C4-2B (cell line): Measurements from ENCODE around the gene FOXF2.

Experiments used
- H3K27ac ChIP-seq: fragments of 450-650 bp; 2 replicates; pipeline ENCODE4 v1.5.1; 2017
- ZFX ChIP-seq: fragments of 450-650 bp; IDR thresholded peaks from 2 replicates; pipeline ENCODE4 v1.6.1; 2017
- TF ChIP-seq, protein P1 (sequence below): fragments of 450-650 bp; conservative IDR thresholded peaks from 2 replicates; pipeline ENCODE4 v1.5.1; 2017; ENCODE audit warnings: mild to moderate bottlenecking

The FOXF2 gene

DNA sequence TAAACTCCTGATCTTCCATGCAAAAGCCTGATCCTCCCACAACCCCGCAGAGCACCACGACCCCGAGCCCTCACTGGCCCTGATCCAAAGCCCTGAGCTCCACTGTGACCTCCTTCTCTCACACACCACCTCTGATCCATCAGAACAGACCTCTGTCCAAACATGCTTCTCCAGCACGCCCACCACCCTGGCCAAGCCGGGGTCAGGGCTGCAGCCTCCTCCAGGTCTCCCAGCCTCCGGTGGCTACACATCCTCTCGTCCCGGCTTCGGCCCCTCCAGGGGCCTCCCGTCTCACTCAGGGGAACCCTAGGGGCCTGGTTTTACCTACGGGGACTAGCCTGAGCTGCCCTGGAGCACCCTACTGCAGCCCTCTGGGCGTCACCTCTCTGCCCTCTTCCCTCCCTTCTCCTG is 49.1 kb downstream of the FOXF2 start:
- TF ChIP-seq ZFX, result no peak
- TF ChIP-seq, protein P1, sequence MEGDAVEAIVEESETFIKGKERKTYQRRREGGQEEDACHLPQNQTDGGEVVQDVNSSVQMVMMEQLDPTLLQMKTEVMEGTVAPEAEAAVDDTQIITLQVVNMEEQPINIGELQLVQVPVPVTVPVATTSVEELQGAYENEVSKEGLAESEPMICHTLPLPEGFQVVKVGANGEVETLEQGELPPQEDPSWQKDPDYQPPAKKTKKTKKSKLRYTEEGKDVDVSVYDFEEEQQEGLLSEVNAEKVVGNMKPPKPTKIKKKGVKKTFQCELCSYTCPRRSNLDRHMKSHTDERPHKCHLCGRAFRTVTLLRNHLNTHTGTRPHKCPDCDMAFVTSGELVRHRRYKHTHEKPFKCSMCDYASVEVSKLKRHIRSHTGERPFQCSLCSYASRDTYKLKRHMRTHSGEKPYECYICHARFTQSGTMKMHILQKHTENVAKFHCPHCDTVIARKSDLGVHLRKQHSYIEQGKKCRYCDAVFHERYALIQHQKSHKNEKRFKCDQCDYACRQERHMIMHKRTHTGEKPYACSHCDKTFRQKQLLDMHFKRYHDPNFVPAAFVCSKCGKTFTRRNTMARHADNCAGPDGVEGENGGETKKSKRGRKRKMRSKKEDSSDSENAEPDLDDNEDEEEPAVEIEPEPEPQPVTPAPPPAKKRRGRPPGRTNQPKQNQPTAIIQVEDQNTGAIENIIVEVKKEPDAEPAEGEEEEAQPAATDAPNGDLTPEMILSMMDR, result no peak
- H3K27ac ChIP-seq, result no peak overlapping the region

GRCh38 chr6:1439349-1439748 is 50.0 kb downstream of the FOXF2 start:
- H3K27ac ChIP-seq, result no peak overlapping the region
- TF ChIP-seq, protein P1, result no peak
- TF ChIP-seq ZFX, result no peak

- H3K27ac ChIP-seq, result no peak overlapping the region
Observed at GRCh38 chr6:1442929-1443328, 53.6 kb downstream of the FOXF2 start.

More at GRCh38 chr6:1442929-1443328, 53.6 kb downstream of the FOXF2 start:
- TF ChIP-seq, protein P1, result no peak
- TF ChIP-seq ZFX, result no peak
